Measurements from ENCODE around the gene CRACDL. TPM values are rescaled to one million over a fixed set of nuclear protein-coding genes. Genes with fewer than 3 reads are reported as not detected.

CRACDL gene
- polyA plus RNA-seq, 1 of the 3 experiments (the other 2 are of a cell fraction): not detected

GRCh38 chr2:98777710-98778109, 158.3 kb downstream of the CRACDL start:
- H3K9me2 ChIP-seq: no peaks in the 10 kb centered on the region
- no peak overlapping the region for H3K27ac ChIP-seq (ENCODE audit: low read depth in 2 of 2, low read length in 1 of 2)
- H3K36me3 ChIP-seq (replicated peaks in 1 of 2; ENCODE audit: control insufficient read depth in 1 of 2, insufficient read depth in 2 of 2, low read length in 1 of 2): no peaks in the 10 kb centered on the region
- no peak overlapping the region for H3K4me2 ChIP-seq
- ChIA-PET CTCF (interaction anchor here (1.5 kb wide), 1 partner anchor 10 kb away, joined by 4 read pairs; no protein-coding TSS in a partner anchor), POLR2A (no interaction called here)
- no peak for DNase-seq
- TF ChIP-seq RCOR1 (IDR thresholded peaks at IDR 0.05; ENCODE audit: low read length): no peak
- no peak for TF ChIP-seq SMC3 (IDR thresholded peaks at IDR 0.05; ENCODE audit: low read depth, low read length)
- TF ChIP-seq ELF1 (IDR thresholded peaks at IDR 0.05): no peak
- no peak for TF ChIP-seq REST (IDR thresholded peaks at IDR 0.05; ENCODE audit: low read depth, low read length)
- TF ChIP-seq CHD2 (IDR thresholded peaks at IDR 0.05; ENCODE audit: low read length, partially characterized antibody): no peak
- no peak for TF ChIP-seq IRF3 (IDR thresholded peaks at IDR 0.05; ENCODE audit: low read depth, low read length)
- no peak for TF ChIP-seq EP300 (IDR thresholded peaks at IDR 0.05; ENCODE audit: borderline replicate concordance in 1 of 2, low read depth in 1 of 2, low read length in 1 of 2)
- no peak for TF ChIP-seq GABPA (IDR thresholded peaks at IDR 0.05; ENCODE audit: low read depth)
- TF ChIP-seq MEF2A (IDR thresholded peaks at IDR 0.05; ENCODE audit: borderline replicate concordance, low read depth): no peak
- no peaks in the 10 kb centered on the region for H4K20me1 ChIP-seq (ENCODE audit: insufficient read depth)
- H3K4me3 ChIP-seq (ENCODE audit: low read depth in 2 of 2, low read length in 1 of 2): no peak overlapping the region
- H3K9ac ChIP-seq: no peak overlapping the region
- H3K4me1 ChIP-seq (ENCODE audit: control insufficient read depth in 1 of 2, insufficient read depth in 2 of 2, low read depth in 1 of 2, low read length in 1 of 2): peaks cover 0 to 4% of the 10 kb centered on the region in 2 experiments; a peak in 1 of 4 replicates
- H2AFZ ChIP-seq (ENCODE audit: low read depth): no peak overlapping the region
- no peaks in the 10 kb centered on the region for H3F3A ChIP-seq (replicated peaks; ENCODE audit: insufficient read depth)
- H3K79me2 ChIP-seq (ENCODE audit: insufficient read depth): no peaks in the 10 kb centered on the region
- H3K27me3 ChIP-seq (ENCODE audit: insufficient read depth): no peaks in the 10 kb centered on the region
- 50% methylated on average over 1 of the region's 1 CpG for WGBS (ENCODE audit: low lambda C conversion rate)
- H3K9me3 ChIP-seq: 0 out of 2 replicates have a peak, but pooled peaks cover 4% of the 10 kb centered on the region

- no peaks in the 10 kb centered on the region for H3F3A ChIP-seq (replicated peaks; ENCODE audit: insufficient read depth)
- H3K9me3 ChIP-seq: 0 out of 2 replicates have a peak, but pooled peaks cover 2% of the 10 kb centered on the region
- no peaks in the 10 kb centered on the region for H4K20me1 ChIP-seq (ENCODE audit: insufficient read depth)
- POLR2A ChIA-PET: no interaction called here
- H3K4me3 ChIP-seq (ENCODE audit: low read depth in 2 of 2, low read length in 1 of 2): no peak overlapping the region
- H3K4me2 ChIP-seq: no peak overlapping the region
- WGBS (ENCODE audit: low lambda C conversion rate): 50% methylated on average over 6 of the region's 6 CpGs
- H3K27ac ChIP-seq (ENCODE audit: low read depth in 2 of 2, low read length in 1 of 2): no peak overlapping the region
- H2AFZ ChIP-seq (ENCODE audit: low read depth): no peak overlapping the region
- H3K4me1 ChIP-seq (ENCODE audit: control insufficient read depth in 1 of 2, insufficient read depth in 2 of 2, low read depth in 1 of 2, low read length in 1 of 2): peaks cover 0 to 4% of the 10 kb centered on the region in 2 experiments; a peak in 1 of 4 replicates
- no peaks in the 10 kb centered on the region for H3K36me3 ChIP-seq (replicated peaks in 1 of 2; ENCODE audit: control insufficient read depth in 1 of 2, insufficient read depth in 2 of 2, low read length in 1 of 2)
- no peak for DNase-seq
- CTCF ChIA-PET: no interaction called here
- H3K9me2 ChIP-seq: no peaks in the 10 kb centered on the region
- no peaks in the 10 kb centered on the region for H3K27me3 ChIP-seq (ENCODE audit: insufficient read depth)
- H3K79me2 ChIP-seq (ENCODE audit: insufficient read depth): no peaks in the 10 kb centered on the region
- no peak overlapping the region for H3K9ac ChIP-seq
- TF ChIP-seq IRF3 (IDR thresholded peaks at IDR 0.05; ENCODE audit: low read depth, low read length) (no peak), MXI1 (IDR thresholded peaks at IDR 0.05; ENCODE audit: low read depth, low read length) (no peak), RAD21 (IDR thresholded peaks at IDR 0.05; ENCODE audit: low read length) (no peak), NFIC (IDR thresholded peaks at IDR 0.05; ENCODE audit: borderline replicate concordance) (no peak), GATA2 (CRISPR knock-in tag; IDR thresholded peaks at IDR 0.05) (no peak), USF2 (IDR thresholded peaks at IDR 0.05; ENCODE audit: borderline replicate concordance, low read depth, low read length) (no peak), CHD2 (IDR thresholded peaks at IDR 0.05; ENCODE audit: low read length, partially characterized antibody) (no peak), POLR2AphosphoS5 (IDR thresholded peaks at IDR 0.05; ENCODE audit: low read depth, low read length) (no peak), RCOR1 (IDR thresholded peaks at IDR 0.05; ENCODE audit: low read length) (no peak), RFX5 (IDR thresholded peaks at IDR 0.05; ENCODE audit: low read length) (no peak), SIN3A (IDR thresholded peaks at IDR 0.05; ENCODE audit: borderline replicate concordance, low read depth, low read length) (no peak), MEF2A (IDR thresholded peaks at IDR 0.05; ENCODE audit: borderline replicate concordance, low read depth) (no peak), PBX3 (IDR thresholded peaks at IDR 0.05) (no peak), GABPA (IDR thresholded peaks at IDR 0.05; ENCODE audit: low read depth) (no peak), FOSL2 (IDR thresholded peaks at IDR 0.05; ENCODE audit: borderline replicate concordance, low read depth) (no peak), TCF12 (IDR thresholded peaks at IDR 0.05) (no peak), TEAD4 (IDR thresholded peaks at IDR 0.05; ENCODE audit: borderline replicate concordance, insufficient read depth) (no peak)
Observed at GRCh38 chr2:98777076-98777475, 158.9 kb downstream of the CRACDL start.

Measured in SK-N-SH (cell line).